Fibroblast of lung (primary cell): ENCODE data around the gene IL10. TPM values are rescaled to one million over a fixed set of nuclear protein-coding genes. Genes with fewer than 3 reads are reported as not detected.

Experiments
- DNase-seq, 2 donors: peaks; one replicate each; pipeline versions ENCODE4 v3.0.0 to v3.0.0-alpha.2; 2010; ENCODE audit warnings: low read depth in 2 of 2
- H2AFZ ChIP-seq: 2 replicates; pipeline ENCODE4 v1.5.1; 2012; ENCODE audit warnings: low read length, control low read depth, inconsistent platforms
- H3K27ac ChIP-seq: 2 replicates; pipeline ENCODE4 v1.5.1; 2011; ENCODE audit warnings: low read length, control low read depth; ENCODE audit not compliant: insufficient read depth
- H3K27me3 ChIP-seq: 2 replicates; pipeline ENCODE4 v1.5.1; 2011; ENCODE audit warnings: mild to moderate bottlenecking, low read length; ENCODE audit not compliant: control insufficient read depth, insufficient read depth
- H3K36me3 ChIP-seq: 2 replicates; pipeline ENCODE4 v1.5.1; 2011; ENCODE audit warnings: low read length; ENCODE audit not compliant: control insufficient read depth, insufficient read depth
- H3K4me1 ChIP-seq: 2 replicates; pipeline ENCODE4 v1.5.1; 2011; ENCODE audit warnings: low read length; ENCODE audit not compliant: control insufficient read depth, insufficient read depth; ENCODE audit errors: extremely low read depth
- H3K4me2 ChIP-seq: 2 replicates; pipeline ENCODE4 v1.5.1; 2011; ENCODE audit warnings: low read length, control low read depth; ENCODE audit not compliant: insufficient read depth; ENCODE audit errors: extremely low read depth
- H3K4me3 ChIP-seq, 4 experiments: fragments of 200-600 bp in 1 of 4; sonication (generic) in 1 of 4; replicated peaks in 1 of 4; 2 replicates each; pipeline ENCODE4 v1.5.1; 2011 to 2016; ENCODE audit warnings: low read length in 4 of 4, low read depth in 3 of 4, mild to moderate bottlenecking in 3 of 4, control low read depth in 2 of 4, inconsistent platforms in 1 of 4, mixed read lengths in 1 of 4; ENCODE audit not compliant: insufficient read depth in 1 of 4; ENCODE audit errors: control extremely low read depth in 1 of 4
- H3K79me2 ChIP-seq: 2 replicates; pipeline ENCODE4 v1.5.1; 2012; ENCODE audit warnings: mild to moderate bottlenecking, low read length, inconsistent platforms; ENCODE audit not compliant: control insufficient read depth, insufficient read depth
- H3K9ac ChIP-seq: 2 replicates; pipeline ENCODE4 v1.5.1; 2011; ENCODE audit warnings: mild to moderate bottlenecking, low read length, control low read depth; ENCODE audit not compliant: insufficient read depth
- H3K9me3 ChIP-seq: 2 replicates; pipeline ENCODE4 v1.5.1; 2012; ENCODE audit warnings: low read depth, low read length; ENCODE audit not compliant: control insufficient read depth, insufficient read depth
- H4K20me1 ChIP-seq: 2 replicates; pipeline ENCODE4 v1.5.1; 2011; ENCODE audit warnings: low read length; ENCODE audit not compliant: control insufficient read depth, insufficient read depth; ENCODE audit errors: extremely low read depth
- CTCF ChIP-seq, 2 donors: IDR thresholded peaks in 1 of 2; conservative IDR thresholded peaks in 1 of 2; 1 replicate in 1 of 2; 2 replicates in 1 of 2; pipeline ENCODE4 v1.5.1; 2011 to 2012; ENCODE audit warnings: low read length in 2 of 2, control low read depth in 1 of 2, inconsistent platforms in 1 of 2, low read depth in 1 of 2, mild to moderate bottlenecking in 1 of 2
- EZH2 ChIP-seq: IDR thresholded peaks from 2 replicates; pipeline ENCODE4 v1.5.1; 2012; ENCODE audit warnings: low read length, control low read depth, mild to moderate bottlenecking; ENCODE audit errors: missing control alignments
- polyA plus RNA-seq, 2 donors: library from polyadenylated mRNA; depleted of rRNA in 1 of 2; stranded (reverse) in 1 of 2; unstranded in 1 of 2; fragments of >200 nt; gene quantifications; 2 replicates each; pipeline ENCODE4 v1.2.1, GENCODE V29; 2011 to 2012; ENCODE audit warnings: missing spikeins in 1 of 2
- total RNA-seq: library from RNA; depleted of rRNA; stranded (reverse); fragments of >200 nt; gene quantifications from 2 replicates; pipeline ENCODE4 v1.2.1, GENCODE V29; 2014

Gene IL10
- total and polyA plus RNA-seq, 2 donors (not counting 1 experiment from before 2014, with no cell fraction given): not detected

DNA sequence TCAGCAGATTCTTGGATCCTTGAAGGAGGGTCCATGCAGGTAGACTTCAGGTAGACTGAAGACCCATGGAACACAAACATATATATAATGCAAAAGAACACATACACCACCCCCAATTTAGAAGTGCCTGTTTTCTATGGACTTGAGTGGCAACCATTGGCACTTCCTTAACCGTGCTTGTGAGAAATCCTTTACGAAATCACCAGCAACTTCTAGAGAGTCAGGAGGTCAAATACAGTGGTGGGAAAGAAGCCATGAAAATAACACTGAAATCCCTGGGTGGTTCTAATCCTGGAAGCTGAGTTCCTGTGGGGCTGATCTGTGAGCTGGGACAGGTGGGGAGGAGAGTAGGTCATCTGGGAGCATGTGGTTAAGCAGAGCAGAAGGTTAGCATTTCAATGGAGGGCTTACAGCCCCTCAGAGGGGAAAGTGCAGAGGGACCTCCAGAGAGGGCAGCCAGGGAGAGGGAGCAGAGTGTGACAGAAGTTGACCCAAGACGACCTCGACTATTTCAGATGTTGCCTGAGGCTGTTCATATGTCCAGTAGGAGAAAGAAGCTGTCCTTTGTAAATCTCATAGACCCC is 13.0 kb upstream of the IL10 start:
- DNase-seq: no peak
- H3K9ac ChIP-seq: no peak overlapping the region

DNA sequence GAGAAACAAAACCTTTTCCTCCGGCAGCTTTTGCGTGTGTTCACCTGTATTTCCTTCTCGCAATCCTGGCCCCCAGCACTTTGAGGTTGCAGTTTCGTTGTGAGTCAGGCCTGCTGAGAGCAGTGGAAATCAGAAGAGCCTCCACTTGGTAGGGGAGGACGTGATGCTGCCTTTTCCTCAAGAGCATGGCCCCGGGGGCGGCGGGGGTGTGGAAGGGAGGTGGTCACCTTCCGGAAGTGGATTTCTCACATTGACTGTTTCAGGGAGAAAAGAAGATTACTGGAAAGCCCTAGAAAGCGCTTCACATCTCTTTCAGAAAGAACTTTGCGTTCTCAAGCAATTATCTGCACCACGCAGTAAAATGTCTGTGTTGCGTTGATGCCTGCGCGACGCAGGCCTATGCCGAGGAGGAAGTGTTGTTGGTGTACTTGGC is 12.2 kb upstream of the IL10 start:
- Histone ChIP-seq H4K20me1 (no peaks in the 10 kb centered on the region), H3K36me3 (no peaks in the 10 kb centered on the region), H3K27me3 (peaks cover 2% of the 10 kb centered on the region), H3K79me2 (no peaks in the 10 kb centered on the region), H3K4me1 (no peaks in the 10 kb centered on the region), H3K9ac (no peak overlapping the region), H3K27ac (no peak overlapping the region), H3K4me2 (no peak overlapping the region), H3K4me3 (no peak overlapping the region), H3K9me3 (no peaks in the 10 kb centered on the region), H2AFZ (no peak overlapping the region)
- no peak for TF ChIP-seq CTCF (conservative IDR thresholded peaks at IDR 0.05 in 1 of 2, IDR thresholded peaks at IDR 0.05 in 1 of 2; ENCODE audit: low read depth in 1 of 2, low read length in 2 of 2)
- no peak for TF ChIP-seq EZH2
- DNase-seq: no peak

More for the DNA sequence above, 13.0 kb upstream of the IL10 start:
- peaks cover 2% of the 10 kb centered on the region for H3K27me3 ChIP-seq
- no peak overlapping the region for H3K27ac ChIP-seq
- no peaks in the 10 kb centered on the region for H3K36me3 ChIP-seq
- H2AFZ ChIP-seq: no peak overlapping the region
- H3K4me2 ChIP-seq: no peak overlapping the region
- H3K4me1 ChIP-seq: no peaks in the 10 kb centered on the region
- H4K20me1 ChIP-seq: no peaks in the 10 kb centered on the region
- H3K9me3 ChIP-seq: no peaks in the 10 kb centered on the region
- H3K4me3 ChIP-seq: no peak overlapping the region
- no peaks in the 10 kb centered on the region for H3K79me2 ChIP-seq
- no peak for TF ChIP-seq EZH2
- no peak for TF ChIP-seq CTCF (conservative IDR thresholded peaks at IDR 0.05 in 1 of 2, IDR thresholded peaks at IDR 0.05 in 1 of 2; ENCODE audit: low read depth in 1 of 2, low read length in 2 of 2)

DNA sequence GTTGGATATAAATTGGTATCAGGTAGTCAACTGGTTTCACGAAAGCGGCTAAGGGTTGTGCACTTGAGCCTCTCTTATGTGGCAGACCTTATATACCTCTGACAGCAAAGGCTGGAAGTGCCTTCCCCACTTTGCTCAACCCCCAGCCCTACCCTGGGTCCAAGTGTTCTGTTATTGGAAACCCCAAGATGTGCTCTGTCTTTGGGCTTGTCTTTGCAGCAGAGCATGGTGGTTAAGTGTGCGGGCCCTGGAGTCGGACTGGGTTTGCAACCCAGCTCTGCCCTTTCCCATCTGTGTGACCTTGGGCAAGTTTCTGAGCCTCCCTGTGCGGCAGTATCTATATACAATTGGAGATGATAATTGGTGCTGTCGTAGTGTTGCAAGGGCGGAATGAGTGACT is 11.2 kb upstream of the IL10 start:
- DNase-seq: no peak
- H3K4me1 ChIP-seq: no peaks in the 10 kb centered on the region
- H3K79me2 ChIP-seq: no peaks in the 10 kb centered on the region
- H2AFZ ChIP-seq: no peak overlapping the region
- H3K9me3 ChIP-seq: no peaks in the 10 kb centered on the region
- no peak for TF ChIP-seq EZH2
- TF ChIP-seq CTCF (conservative IDR thresholded peaks at IDR 0.05 in 1 of 2, IDR thresholded peaks at IDR 0.05 in 1 of 2; ENCODE audit: low read depth in 1 of 2, low read length in 2 of 2): no peak
- H3K4me3 ChIP-seq: no peak overlapping the region
- no peak overlapping the region for H3K27ac ChIP-seq
- H3K9ac ChIP-seq: no peak overlapping the region
- H3K36me3 ChIP-seq: no peaks in the 10 kb centered on the region
- no peaks in the 10 kb centered on the region for H4K20me1 ChIP-seq
- peaks cover 2% of the 10 kb centered on the region for H3K27me3 ChIP-seq
- H3K4me2 ChIP-seq: no peak overlapping the region
